Measurements from ENCODE around the gene ATG13. TPM values are rescaled to one million over a fixed set of nuclear protein-coding genes. Genes with fewer than 3 reads are reported as not detected.

ATG13 gene
- total RNA-seq, 1 experiment from 2014 or later, result 69.2 TPM

DNA sequence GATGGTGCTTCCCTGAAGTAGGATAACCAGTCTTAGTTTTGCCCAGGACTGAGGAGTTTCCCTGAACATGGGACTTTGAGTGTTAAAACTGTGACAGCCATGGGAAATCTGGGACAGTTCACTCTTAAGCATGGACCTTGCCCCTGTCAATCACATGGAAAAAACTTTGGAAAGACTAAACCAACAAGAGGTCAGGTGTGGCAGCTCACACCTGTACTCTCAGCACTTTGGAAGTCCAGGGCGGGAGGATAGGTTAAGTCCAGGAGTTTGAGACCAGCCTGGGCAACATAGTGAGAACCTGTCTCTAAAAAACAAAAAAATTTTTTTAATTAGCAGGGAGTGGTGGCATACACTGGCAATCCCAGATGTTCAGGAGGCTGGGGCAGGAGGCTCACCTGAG lies 20.2 kb upstream of the ATG13 start (continued):
- TF ChIP-seq, protein P1, sequence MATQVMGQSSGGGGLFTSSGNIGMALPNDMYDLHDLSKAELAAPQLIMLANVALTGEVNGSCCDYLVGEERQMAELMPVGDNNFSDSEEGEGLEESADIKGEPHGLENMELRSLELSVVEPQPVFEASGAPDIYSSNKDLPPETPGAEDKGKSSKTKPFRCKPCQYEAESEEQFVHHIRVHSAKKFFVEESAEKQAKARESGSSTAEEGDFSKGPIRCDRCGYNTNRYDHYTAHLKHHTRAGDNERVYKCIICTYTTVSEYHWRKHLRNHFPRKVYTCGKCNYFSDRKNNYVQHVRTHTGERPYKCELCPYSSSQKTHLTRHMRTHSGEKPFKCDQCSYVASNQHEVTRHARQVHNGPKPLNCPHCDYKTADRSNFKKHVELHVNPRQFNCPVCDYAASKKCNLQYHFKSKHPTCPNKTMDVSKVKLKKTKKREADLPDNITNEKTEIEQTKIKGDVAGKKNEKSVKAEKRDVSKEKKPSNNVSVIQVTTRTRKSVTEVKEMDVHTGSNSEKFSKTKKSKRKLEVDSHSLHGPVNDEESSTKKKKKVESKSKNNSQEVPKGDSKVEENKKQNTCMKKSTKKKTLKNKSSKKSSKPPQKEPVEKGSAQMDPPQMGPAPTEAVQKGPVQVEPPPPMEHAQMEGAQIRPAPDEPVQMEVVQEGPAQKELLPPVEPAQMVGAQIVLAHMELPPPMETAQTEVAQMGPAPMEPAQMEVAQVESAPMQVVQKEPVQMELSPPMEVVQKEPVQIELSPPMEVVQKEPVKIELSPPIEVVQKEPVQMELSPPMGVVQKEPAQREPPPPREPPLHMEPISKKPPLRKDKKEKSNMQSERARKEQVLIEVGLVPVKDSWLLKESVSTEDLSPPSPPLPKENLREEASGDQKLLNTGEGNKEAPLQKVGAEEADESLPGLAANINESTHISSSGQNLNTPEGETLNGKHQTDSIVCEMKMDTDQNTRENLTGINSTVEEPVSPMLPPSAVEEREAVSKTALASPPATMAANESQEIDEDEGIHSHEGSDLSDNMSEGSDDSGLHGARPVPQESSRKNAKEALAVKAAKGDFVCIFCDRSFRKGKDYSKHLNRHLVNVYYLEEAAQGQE (IDR thresholded peaks at IDR 0.05; ENCODE audit: low read depth), result no peak
- no peak for TF ChIP-seq SP1 (IDR thresholded peaks at IDR 0.05; ENCODE audit: low read depth)
- TF ChIP-seq CEBPB (IDR thresholded peaks at IDR 0.05; ENCODE audit: low read depth), result no peak
- no peak for TF ChIP-seq POLR2A (IDR thresholded peaks at IDR 0.05; ENCODE audit: borderline replicate concordance, extremely low read depth, insufficient read depth, insufficient read length)
- TF ChIP-seq YY1 (IDR thresholded peaks at IDR 0.05; ENCODE audit: extremely low read depth, insufficient replicate concordance, low read depth, low read length), result no peak
- no peak for TF ChIP-seq SIN3A (IDR thresholded peaks at IDR 0.05; ENCODE audit: low read depth)
- no peak for TF ChIP-seq EGR1 (IDR thresholded peaks at IDR 0.05; ENCODE audit: low read depth)
- TF ChIP-seq ZNF274 (IDR thresholded peaks at IDR 0.05; ENCODE audit: low read depth, low read length), result no peak

DNA sequence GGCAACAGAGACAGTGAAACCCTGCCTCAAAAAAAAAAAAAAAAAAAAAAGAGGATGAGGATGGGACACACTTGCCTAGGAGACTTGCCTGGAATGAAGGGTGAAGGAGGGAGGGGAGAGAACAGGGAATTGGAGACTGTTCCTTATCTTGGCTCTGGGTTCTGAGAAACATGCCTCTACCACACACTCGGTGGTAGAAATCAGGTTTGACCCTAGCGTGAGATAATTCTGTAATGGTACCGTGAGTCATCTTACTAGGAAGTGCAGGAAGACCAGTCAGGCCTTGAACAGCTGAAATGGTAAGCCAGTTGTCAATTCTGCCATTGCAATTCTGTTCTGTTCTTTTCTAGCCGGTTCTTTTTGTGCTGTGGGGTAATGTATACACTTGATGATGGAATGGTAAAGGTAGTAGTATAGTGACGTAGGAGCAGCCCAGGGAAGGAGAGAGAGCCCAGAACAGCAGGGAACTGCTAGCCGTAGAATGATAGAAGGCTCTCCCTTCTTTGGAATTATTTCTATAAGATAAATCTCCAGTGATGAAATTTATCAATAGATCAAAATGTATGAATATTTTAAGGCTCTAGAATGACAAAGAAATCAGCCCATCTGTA lies 19.6 kb upstream of the ATG13 start:
- Histone ChIP-seq H3K9me2 (ENCODE audit: insufficient read depth) (no peaks in the 10 kb centered on the region), H3K36me3 (ENCODE audit: control insufficient read depth in 1 of 2, insufficient read depth in 2 of 2, low read length in 2 of 2) (no peaks in the 10 kb centered on the region), H3K4me2 (ENCODE audit: low read length) (no peak overlapping the region), H3K9ac (ENCODE audit: low read length) (no peak overlapping the region), H3K4me1 (ENCODE audit: control insufficient read depth in 1 of 2, insufficient read depth in 2 of 2, low read length in 2 of 2) (peaks cover 0 to 11% of the 10 kb centered on the region in 2 experiments; a peak in 1 of 4 replicates), H4K20me1 (ENCODE audit: insufficient read depth) (no peaks in the 10 kb centered on the region), H3K27ac (ENCODE audit: low read depth, low read length) (no peak overlapping the region), H3K79me2 (ENCODE audit: insufficient read depth, low read length) (peaks cover 11% of the 10 kb centered on the region), H3K9me3 (ENCODE audit: control insufficient read depth in 1 of 2, insufficient read depth in 1 of 2, low read depth in 1 of 2, low read length in 2 of 2) (no peaks in the 10 kb centered on the region), H3K4me3 (replicated peaks in 1 of 2; ENCODE audit: low read depth in 1 of 2, low read length in 2 of 2) (no peak overlapping the region), H3K27me3 (ENCODE audit: insufficient read depth, low read length) (no peaks in the 10 kb centered on the region), H2AFZ (ENCODE audit: low read depth, low read length, poor library complexity, severe bottlenecking) (no peak overlapping the region)
- ChIA-PET CTCF (no interaction called here), POLR2A (no interaction called here), RAD21 (ENCODE audit: low non-redundant PET in 1 of 2, low total read pairs in 2 of 2, uncharacterized antibody in 2 of 2, unreplicated experiment in 2 of 2) (no interaction called here)
- no peak for DNase-seq (ENCODE audit: low read depth, low spot score)
- BruUV-seq (replicated peaks), result no TSS peak
- ATAC-seq, result no peak
- intact Hi-C loops (cut with micrococcal nuclease), result no loop called here
- TF ChIP-seq POLR2AphosphoS5 (IDR thresholded peaks at IDR 0.05; ENCODE audit: low read depth, low read length), result no peak
- TF ChIP-seq, protein P1 (IDR thresholded peaks at IDR 0.05; ENCODE audit: low read depth), result no peak
- TF ChIP-seq, protein P2, sequence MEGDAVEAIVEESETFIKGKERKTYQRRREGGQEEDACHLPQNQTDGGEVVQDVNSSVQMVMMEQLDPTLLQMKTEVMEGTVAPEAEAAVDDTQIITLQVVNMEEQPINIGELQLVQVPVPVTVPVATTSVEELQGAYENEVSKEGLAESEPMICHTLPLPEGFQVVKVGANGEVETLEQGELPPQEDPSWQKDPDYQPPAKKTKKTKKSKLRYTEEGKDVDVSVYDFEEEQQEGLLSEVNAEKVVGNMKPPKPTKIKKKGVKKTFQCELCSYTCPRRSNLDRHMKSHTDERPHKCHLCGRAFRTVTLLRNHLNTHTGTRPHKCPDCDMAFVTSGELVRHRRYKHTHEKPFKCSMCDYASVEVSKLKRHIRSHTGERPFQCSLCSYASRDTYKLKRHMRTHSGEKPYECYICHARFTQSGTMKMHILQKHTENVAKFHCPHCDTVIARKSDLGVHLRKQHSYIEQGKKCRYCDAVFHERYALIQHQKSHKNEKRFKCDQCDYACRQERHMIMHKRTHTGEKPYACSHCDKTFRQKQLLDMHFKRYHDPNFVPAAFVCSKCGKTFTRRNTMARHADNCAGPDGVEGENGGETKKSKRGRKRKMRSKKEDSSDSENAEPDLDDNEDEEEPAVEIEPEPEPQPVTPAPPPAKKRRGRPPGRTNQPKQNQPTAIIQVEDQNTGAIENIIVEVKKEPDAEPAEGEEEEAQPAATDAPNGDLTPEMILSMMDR (IDR thresholded peaks at IDR 0.05 in 2 of 3, conservative IDR thresholded peaks at IDR 0.05 in 1 of 3; ENCODE audit: borderline replicate concordance in 1 of 3, insufficient read depth in 1 of 3, low read depth in 2 of 3, low read length in 2 of 3), result no peak
- TF ChIP-seq, protein P3, sequence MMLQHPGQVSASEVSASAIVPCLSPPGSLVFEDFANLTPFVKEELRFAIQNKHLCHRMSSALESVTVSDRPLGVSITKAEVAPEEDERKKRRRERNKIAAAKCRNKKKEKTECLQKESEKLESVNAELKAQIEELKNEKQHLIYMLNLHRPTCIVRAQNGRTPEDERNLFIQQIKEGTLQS (IDR thresholded peaks at IDR 0.05), result no peak
- no peak for TF ChIP-seq EGR1 (IDR thresholded peaks at IDR 0.05; ENCODE audit: low read depth)
- no peak for TF ChIP-seq POLR2A (IDR thresholded peaks at IDR 0.05; ENCODE audit: borderline replicate concordance, extremely low read depth, insufficient read depth, insufficient read length)
- no peak for TF ChIP-seq EZH2 (IDR thresholded peaks at IDR 0.05)
- no peak for TF ChIP-seq TCF7L2 (IDR thresholded peaks at IDR 0.05; ENCODE audit: borderline replicate concordance, extremely low read depth, insufficient read depth, insufficient read length)
- no peak for TF ChIP-seq JUND (IDR thresholded peaks at IDR 0.05)
- TF ChIP-seq SRF (IDR thresholded peaks at IDR 0.05; ENCODE audit: low read depth), result no peak
- no peak for TF ChIP-seq ELF1 (IDR thresholded peaks at IDR 0.05; ENCODE audit: borderline replicate concordance, low read depth)
